ENCODE data around the gene PDX1.
"Not testable (repeated sequence)": the region's sequence is repeated elsewhere in the genome, so short reads cannot be mapped to it uniquely, and the experiment has no call there.

PDX1 gene

DNA sequence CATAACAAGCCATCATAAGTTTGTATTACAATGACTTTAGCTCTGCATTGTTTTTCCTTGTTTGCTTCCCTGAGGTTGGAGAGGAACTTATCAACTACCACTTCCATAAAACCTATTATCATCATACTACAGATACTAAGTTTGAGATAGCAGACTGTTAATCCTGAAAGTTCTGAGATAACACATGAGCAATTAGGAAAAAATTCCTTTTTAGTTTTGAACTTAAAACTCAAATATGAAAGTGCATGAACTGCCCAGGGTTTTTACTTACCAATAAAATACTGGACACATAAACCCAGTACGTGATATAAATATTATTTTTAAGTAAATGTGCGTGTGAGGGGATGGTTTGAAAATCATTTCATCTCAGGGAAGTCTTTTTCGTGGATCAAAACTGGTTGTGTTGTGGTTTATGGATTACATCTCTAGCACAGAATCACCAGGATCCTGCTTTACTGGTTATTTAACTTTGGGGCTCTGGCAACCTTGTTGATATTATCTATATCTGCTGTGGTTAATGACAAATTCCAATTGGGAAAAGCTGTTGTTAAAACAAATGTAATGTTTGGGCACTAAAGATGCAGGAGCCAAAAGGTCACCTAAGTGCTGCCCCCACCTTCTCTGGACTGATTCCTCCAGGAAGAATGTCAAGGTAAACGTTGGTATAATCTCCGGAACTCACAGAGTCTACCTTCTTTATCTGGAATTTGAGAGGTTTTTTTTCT is 36.9 kb downstream of the PDX1 start:
- DNase-seq: no peak

DNA sequence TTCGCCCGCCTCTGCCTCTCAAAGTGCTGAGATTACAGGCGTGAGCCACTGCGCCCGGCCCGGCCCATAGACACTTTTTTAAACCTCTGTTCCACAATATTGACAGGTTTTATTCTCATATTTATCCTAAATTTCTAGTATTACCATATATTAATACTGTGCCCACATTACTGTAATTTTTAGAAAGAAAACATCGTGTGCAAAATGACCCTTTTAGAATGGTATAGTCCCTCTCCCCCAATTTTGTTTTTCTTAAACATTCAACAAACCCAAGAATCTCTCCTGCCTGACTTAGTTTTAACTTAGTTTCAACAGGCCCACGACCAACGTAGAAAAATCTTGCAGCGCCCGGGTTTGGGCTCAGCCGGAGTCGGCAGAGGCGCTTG is 40.2 kb downstream of the PDX1 start:
- DNase-seq: no peak

DNA sequence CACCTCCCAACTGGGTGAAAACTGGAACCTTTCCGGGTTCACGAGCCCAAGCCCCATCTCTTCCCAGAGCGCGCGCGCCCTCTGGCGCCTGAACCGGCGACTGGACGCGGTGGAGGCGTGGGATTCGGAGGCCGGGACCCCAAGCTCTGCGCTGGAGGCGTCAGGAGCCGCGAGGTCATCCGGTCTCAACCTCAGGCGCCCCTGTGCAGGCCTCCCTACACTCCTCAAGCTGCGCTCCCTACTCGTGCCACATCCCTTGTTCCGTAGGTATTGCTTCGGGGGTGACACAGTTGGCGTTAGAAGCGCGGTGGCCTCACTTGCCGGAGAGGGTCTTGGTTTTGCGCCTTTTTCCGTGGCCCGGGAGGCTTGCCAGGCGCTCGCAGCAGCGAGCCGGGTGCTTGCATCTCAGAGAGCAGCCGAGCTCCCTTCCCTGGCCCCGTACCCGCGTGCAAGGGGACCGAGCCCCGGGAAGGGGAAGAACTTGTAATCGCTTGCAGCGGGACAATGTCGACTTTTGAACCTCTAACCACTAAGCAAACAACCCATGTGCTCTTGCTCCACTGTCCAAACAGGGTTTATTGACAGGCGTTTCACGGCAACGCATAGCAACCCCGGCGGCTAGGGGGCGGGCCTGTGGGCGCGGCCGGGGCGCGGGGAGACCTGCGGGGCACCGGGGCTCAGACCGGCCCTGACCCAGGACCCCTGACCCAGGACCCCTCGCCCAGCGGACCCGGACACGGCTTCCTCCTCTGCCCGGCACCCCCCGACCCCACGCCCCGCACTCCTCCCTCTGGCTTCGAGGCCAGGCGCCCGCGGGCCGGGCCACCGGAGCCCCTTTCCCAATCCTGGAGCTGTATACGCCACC is 40.8 kb downstream of the PDX1 start:
- no peak for DNase-seq

DNA sequence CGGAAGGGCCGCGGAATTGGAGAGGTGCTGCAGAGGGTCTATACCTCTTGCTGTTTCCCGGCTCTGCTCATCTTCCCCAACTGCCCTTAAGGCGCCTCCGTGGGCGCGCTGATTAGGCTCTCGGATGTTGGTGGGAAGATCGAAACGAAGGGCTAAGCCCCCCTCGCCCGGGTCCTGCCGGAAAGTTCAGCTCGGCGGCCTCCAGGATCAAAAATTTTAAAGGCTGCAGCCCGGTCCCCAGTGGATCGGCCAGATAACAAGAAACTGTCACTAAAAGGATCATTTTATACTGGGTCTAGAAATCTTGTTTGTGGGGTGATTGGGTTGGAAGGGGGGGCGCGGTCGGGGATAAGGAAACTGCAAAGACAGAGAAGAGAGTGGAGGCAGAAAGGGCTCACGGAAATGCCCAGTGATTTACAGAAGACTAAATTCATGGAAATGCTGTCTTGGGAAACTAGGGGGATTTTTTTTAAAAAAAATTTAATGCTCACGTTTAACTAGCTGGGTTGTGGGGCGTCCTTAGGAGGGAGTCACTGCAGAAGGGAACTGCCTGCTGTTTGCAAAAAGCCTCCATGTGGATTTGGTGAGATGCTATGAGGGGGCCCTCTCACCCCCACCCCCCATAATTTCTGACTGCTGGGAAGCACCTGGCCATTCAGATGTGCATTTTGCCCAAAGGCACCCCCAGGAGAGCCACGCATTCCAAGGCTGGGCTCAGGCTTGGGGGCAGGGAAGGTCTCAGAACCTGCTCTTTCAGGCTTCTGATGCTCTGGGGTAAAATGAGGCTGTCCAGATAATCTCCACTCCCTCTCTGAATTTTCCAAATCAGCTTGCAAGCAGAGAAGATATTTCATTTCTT is 41.7 kb downstream of the PDX1 start:
- DNase-seq: no peak

DNA sequence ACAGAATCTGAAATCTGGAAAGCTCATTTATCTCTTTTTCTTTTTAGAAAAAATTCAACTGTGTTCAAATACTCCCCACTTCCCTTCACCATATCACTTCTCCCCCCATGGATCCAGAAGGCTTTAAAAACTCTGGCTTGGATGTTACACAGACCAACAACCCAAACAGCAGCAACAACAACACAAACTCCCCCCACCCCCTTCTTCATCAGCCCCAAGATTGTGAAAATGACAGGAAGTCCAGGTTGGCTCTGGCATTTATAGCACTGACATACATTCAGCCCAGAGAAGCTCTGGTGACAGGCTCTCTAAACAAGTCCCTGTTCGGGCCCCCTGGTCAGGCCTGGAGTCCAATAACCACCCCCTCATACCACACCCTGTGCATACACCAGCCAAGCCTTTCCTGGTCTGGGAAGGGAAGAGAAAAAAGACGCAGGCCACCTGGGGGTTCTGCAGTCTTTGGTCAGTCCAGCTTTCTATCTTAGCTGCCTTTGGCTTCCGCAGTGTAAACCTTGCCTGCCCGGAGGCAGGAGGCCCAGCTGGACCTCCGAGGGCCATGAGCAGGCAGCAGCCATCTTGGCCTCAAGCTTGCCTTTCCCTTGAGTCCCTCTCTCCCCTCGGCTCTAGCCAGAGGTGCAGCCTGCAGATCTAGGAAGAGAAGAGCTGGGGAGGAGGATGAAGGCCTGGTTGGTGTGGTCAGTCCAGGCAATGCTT is 42.5 kb downstream of the PDX1 start:
- DNase-seq: no peak

DNA sequence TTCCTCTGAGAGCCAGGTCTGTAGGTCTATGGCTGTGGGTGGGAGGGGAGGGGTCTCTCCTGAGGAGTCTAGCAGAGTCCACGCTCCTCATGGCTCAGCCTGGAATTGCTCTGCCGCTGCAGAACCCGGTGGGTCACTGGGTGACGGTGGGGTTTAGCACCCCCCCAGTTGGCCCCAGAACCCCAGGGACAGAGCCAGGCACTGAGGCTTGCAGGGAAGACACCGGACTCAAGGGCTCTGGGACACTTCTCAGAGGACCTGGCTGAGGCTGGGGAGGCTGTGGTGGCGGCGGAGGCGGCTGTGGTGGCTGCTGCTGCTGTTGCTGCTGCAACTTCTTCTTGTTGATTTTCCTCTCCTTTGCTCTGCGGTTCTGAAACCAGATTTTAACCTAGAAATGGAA is 43.2 kb downstream of the PDX1 start:
- no peak for DNase-seq

DNA sequence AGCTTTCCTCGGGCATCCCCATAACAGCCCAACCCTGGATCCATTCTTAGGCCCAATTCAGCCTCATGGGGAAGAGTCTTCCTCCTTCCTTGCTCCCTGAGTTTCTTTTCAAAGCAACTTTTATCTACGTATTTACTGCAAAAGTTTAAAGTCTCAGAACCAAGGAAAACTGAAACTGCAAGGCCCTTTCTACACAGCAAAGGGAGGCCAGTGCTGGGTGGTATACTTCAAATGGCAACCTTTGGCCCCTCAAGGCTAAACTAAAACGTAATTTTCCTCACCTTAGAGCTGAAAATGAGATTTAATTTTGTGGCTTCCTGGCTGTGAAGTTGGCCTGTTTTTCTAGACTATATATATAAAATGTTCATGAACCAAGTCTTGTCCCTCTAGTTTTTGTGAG is 43.7 kb downstream of the PDX1 start:
- no peak for DNase-seq

DNA sequence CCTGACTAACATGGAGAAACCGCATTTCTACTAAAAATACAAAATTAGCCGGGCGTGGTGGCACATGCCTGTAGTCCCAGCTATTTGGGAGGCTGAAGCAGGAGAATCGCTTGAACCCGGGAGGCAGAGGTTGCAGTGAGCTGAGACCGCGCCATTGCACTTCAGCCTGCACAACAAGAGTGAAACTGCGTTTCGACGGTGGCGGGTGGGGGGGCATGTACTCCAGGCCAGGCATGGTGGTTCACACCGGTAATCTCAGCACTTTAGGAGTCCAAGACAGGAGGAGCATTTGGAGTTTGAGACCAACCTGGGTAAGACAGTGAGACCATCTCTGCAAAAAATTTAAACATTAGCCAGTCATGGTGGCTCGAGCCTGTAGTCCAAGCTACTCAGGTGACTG is 44.4 kb downstream of the PDX1 start:
- DNase-seq: not testable (repeated sequence)

DNA sequence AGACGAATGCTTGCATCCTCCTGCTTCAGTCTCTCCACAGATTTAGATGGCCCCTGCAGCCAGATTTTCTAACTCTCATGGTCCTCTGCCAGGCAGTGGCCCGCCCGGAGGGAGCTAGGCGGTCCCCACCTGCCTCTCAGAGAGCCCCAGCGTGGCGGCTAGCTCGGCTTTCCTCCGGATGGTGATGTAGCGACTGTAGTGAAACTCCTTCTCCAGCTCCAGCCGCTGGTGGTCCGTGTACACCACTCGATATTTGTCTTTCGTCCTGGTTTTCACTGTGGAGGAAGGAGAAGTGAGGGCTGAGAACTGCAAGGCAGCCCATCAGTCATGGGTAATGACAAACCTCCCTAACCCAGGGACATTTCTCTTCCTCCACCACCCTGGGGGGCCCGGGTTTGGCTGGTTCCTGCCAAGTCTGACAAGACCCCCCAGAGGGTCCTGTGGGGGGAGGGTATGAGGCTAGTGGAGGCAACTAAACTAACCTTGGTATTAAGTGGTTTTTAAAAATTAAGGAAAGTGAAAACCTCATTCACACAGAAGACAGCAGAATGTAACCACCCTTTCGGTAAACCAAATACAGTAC is 45.0 kb downstream of the PDX1 start:
- no peak for DNase-seq

DNA sequence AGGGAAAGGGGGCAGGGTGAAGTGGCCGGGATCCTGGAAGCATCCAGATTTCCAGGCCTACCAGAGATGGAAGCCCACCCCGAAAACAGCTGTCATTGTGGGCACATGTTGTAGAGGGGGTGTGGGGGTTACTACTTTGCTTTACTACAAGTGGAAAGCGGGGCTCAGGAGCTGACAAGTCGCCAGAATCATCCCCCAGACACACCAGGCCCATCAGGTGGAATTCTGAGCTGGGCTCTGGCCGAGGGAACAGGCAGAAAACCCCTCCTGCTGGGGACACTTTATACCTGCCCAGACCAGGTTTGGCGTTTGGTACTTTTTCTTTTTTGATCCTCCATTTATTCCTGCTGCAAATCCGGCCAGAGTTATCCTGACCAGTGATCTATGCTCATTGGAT is 45.5 kb downstream of the PDX1 start:
- DNase-seq: no peak

DNA sequence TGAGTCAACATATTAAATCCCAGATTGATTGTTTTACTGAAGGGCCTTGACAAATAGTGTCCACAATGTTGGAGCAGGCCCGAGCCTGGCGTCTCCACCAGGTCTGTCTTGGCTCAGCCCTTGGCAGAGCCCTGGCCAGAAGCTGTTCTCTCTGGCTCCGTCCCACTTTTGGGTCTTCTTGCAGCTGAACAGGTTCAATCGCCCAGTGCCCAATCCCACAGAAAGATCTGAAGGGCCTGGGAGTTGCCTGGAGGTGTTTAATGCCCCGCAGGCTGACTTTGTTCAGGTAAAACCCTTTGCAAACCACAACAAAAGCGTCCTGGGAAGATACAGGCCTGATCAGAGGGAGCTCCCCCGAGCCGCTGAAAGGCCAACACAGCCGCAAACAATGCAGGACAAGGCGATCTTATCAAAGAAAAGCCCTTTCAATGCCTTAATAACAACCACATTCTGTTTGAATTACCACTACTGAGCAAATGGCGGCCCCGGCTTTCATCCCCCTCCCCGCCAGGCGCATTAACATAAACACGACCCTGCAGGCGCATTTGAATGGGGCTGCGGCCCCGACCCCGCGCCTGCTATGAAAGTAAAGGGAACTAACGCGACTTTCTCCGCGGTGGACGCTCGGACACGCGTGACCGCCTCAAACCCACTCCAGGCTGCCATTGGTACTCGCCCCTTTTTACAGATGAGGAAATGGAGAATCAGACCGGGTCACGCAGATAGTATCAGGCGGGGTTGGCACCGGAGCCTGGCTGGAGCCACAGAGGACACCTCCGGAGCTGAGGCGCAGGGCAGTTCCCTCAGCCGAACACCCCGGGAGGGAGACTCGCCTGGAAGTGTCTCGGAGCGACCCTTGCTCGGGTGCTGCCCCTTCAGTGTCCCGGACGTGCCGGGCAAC is 46.2 kb downstream of the PDX1 start:
- no peak for DNase-seq

DNA sequence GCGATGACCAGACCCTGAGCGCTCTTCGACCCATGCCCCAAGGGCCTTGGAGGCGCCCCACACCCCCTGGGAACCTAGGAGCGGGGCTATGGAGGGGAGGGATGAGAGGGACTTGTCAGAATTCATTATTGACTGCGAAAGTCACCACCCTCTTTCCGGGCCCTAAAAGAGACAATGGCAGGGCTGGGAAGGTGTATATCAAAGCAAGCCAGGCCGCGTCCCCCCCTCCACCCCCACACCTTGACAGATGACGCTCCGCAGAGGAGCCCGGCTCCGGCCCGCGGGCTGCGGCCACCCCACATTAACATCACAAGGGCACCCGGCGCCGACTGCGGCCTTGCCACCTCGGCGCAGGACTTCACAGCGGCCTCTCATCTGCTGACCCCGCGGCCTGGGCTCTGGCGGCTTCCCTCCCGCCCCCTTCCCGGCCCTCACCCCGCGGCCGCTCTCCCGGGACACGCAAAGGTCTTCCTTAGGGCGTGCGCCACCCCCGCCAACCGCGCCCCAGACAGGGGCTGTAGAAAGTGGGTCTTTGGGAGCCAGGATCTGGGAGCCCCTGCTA is 46.9 kb downstream of the PDX1 start:
- no peak for DNase-seq

DNA sequence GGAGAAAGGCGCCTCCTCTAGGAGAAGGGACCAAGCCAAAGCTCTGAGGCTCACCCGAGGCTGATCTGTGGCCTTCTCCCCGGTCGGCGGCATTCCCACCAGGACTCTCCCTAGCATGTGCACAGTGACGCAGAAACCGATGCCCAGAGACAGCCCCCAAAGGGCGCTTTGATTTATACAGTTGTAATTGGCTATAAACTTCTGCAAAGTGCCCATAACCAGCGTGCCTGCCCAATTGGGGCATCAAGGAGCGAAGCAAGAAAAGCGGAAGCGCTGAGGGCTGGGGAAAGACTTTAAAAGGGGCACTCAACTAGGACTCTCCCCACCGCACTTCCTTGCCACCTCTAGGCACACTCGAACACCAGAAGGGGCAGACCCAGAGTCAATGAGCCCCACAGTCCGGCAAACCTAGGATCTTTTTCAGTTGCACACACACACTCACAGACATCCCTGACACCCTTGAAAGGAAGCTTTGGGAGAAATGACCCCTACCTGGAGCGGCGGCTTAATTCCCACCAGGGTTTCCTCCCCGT is 47.5 kb downstream of the PDX1 start:
- DNase-seq: no peak

DNA sequence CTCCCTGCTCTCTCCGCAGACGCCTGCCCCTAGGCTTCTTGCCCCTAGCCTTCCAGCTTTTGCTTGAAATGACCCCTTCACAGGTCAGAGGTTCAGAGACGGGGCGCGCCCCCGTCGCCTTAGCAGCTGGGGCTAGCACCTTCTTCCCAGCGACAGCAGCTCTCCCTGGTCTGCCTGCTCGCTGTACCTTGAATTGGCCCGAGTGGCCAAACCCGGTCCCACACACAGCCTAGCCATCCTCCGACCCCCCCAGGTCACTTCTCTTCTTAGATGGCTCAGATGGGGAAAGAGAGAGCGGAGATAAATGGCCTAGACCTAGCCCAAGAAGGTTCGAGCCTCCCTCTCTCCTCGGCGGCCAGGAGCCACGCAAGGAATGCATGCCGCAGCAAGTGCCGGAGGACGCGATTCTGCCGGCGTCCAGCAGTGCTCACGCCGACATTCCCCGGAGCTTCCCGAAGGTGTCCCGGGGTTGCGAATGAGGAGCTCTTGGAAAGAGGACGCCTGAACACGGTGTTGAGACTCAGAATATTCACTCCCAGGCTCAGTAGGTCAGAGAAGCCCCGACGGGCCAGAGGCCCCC is 48.0 kb downstream of the PDX1 start:
- no peak for DNase-seq

DNA sequence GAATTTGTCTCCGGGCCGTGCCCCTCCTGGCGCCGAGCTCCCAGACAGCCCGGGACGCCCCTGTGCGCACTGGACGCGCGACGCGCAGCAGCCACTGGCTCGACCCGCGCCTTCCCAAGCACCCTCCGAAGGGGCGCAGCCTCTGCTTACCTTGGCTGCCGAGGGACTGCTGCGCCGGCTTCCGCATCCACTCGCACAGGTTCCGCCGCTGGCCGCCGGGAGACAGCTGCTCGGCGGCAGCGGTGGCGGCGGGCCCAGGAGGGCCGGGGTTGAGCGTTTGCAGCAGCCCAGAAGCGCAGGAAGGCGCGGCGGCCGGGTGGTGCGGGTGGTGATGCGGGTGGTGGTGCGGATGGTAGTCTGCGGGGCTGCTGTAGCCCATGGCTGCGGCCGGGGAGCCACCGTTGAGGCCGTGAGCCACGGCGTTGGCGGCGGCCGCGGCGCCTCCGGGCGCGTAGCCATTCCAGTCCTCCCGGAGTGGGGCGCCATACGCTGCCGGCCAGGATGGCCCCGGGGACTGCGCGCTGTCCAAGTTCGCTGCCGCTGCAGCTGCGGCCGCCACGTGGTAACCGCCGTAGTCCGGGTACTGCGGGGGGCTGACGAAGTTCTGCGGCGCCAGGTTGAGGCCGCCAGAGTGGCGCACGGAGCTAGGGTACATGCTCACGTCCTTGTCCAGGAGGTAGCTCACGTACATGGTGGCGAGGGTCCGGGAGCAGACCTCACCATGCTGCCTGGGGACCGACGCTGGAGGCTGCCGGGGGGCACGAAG is 48.7 kb downstream of the PDX1 start:
- no peak for DNase-seq

DNA sequence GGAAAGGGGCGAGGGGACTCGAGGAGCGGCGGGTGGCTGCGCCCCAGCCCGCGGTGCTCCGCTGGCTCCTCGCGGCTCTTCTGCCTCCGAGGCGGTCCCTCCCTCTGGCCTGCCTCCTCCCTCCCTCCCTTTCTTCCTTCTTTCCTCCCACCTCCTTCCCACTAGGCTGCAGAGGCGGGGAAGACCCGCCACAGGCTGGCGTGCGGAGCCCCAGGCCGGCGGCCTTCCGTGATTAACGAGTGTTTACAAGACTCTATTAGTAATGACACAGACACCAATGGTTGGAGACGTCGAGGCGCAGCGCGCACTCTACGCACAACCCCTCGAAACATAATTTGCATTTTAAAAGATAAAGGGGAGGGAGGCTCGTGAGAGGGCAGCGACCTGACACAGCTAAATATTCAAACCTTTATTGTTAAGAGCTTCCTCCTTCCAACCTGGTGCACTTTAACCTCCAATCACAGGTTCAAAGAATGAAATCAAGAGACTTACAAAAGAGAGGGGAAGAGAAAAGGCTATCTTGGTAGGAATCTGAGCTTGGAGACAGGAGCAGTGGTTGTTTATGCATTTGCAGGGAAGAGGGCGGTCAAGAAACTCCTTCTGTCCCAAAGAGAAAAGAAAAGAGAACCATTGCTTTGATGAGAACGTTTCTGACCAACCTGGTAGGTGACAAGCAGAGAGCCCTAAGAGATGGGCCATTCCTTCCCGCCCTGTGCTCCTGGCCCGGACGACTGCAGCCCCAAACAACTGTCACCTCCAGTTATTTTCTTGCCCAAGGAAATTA is 49.5 kb downstream of the PDX1 start, which contains the start of gene CDX2:
Gene CDX2, minus strand, starts transcription at position 234 of the 784 bp plus-strand sequence. CDS start 309 bp downstream, outside the sequence.
- no peak for DNase-seq

DNA sequence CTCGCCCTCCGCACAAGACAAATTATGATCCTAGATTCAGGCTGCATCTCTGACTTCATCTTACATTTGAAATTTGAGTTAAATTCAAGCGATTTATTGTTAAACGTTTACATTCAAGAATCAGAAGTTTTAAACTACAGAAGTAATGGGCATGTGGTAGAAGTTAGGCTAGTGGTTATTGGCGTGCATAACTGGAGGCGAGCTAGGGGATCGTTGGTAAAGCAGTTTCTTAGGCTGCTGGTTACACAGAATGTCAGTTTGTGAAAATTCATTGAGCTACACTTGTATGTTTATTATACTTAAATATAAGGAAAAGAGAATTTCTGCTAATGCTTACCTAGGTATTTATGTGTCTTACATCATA is 50.0 kb downstream of the PDX1 start:
- no peak for DNase-seq

DNA sequence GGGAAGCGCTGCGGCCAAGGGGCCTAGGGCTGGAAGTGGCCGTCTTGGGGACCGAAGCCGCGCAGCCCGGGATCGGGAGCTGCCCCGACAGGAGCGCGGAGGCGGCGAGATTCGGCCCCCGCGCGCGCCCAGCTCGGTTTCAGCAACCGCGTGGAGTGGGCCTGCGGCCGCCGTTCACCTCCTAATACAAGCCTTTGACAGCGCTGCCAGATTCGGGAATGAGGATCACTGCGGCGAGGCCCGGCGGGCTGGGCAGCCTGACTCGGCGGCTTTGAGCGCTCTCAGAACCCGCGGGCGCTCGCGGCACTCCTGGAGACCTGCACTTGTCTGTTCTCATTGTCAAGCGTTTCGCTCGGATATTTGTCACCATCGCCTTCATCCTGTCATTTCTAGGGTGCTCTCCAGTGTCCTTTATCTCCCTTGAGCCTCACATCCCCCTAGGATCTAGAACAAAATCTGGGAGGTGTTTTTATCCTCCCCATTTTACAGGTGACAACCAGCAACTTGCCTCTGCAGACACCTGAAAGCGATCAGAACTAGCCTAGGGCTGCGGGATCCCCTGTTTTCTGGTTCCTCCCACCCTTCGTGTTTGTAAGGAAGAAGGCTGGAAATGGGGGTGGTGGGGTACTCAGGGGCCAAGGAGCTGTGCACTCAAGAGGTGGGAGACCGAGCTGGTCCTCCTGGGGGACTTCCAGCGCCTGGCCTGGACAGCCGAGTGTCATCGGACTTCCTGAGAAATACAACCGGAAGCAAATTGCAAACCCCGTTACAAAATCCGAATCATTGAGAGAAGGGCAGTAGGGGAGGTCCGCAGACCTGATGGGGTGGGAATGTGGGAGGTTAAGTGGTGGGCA is 50.8 kb downstream of the PDX1 start:
- DNase-seq: no peak

Data from DMS 273 treated with DMSO at 0.1 percent for 48 hours (cell line).